MM.1S (cell line): Measurements from ENCODE around the gene DDX39A.

Experiments
- DNase-seq: peaks from one replicate; pipeline ENCODE4 v3.0.0-alpha.2; 2015
- H2AFZ ChIP-seq: fragments of 300-600 bp; sonication (generic); 2 replicates; pipeline ENCODE4 v1.6.0; 2016; ENCODE audit warnings: antibody characterized with exemption, low read length
- H3F3A ChIP-seq: fragments of 300-600 bp; sonication (generic); 2 replicates; pipeline ENCODE4 v1.6.1; 2016; ENCODE audit warnings: mild to moderate bottlenecking, antibody characterized with exemption, low read length, moderate library complexity, mixed read lengths; ENCODE audit not compliant: insufficient read depth
- H3K27ac ChIP-seq: fragments of 300-600 bp; sonication (generic); 2 replicates; pipeline ENCODE4 v1.5.1; 2016; ENCODE audit warnings: mild to moderate bottlenecking, low read length
- H3K27me3 ChIP-seq: fragments of 300-600 bp; sonication (generic); replicated peaks from 2 replicates; pipeline ENCODE4 v1.6.0; 2016; ENCODE audit warnings: low read length; ENCODE audit not compliant: insufficient read depth
- H3K36me3 ChIP-seq: fragments of 300-600 bp; sonication (generic); replicated peaks from 2 replicates; pipeline ENCODE4 v1.6.1; 2016; ENCODE audit warnings: mild to moderate bottlenecking, low read length, mixed read lengths; ENCODE audit not compliant: insufficient read depth
- H3K4me1 ChIP-seq: fragments of 300-600 bp; sonication (generic); 2 replicates; pipeline ENCODE4 v1.6.1; 2016; ENCODE audit warnings: low read length, mixed read lengths
- H3K4me2 ChIP-seq: fragments of 300-600 bp; sonication (generic); 2 replicates; pipeline ENCODE4 v1.6.0; 2016; ENCODE audit warnings: low read depth, low read length
- H3K4me3 ChIP-seq: fragments of 300-600 bp; sonication (generic); 2 replicates; pipeline ENCODE4 v1.5.1; 2016; ENCODE audit warnings: low read length, mixed read lengths
- H3K79me2 ChIP-seq: fragments of 300-600 bp; sonication (generic); 2 replicates; pipeline ENCODE4 v1.6.1; 2016; ENCODE audit warnings: mixed run types, low read length, mixed read lengths
- H3K9ac ChIP-seq: fragments of 300-600 bp; sonication (generic); 2 replicates; pipeline ENCODE4 v1.6.1; 2016; ENCODE audit warnings: low read length, mixed read lengths
- H3K9me2 ChIP-seq: fragments of 300-600 bp; sonication (generic); replicated peaks from 2 replicates; pipeline ENCODE4 v1.6.1; 2016; ENCODE audit warnings: mild to moderate bottlenecking, low read length, mixed read lengths; ENCODE audit not compliant: insufficient read depth
- H3K9me3 ChIP-seq: fragments of 300-600 bp; sonication (generic); replicated peaks from 2 replicates; pipeline ENCODE4 v1.6.1; 2016; ENCODE audit warnings: mild to moderate bottlenecking, low read length, mixed read lengths; ENCODE audit not compliant: insufficient read depth
- H4K20me1 ChIP-seq: fragments of 300-600 bp; sonication (generic); 2 replicates; pipeline ENCODE4 v1.6.1; 2016; ENCODE audit warnings: mild to moderate bottlenecking, low read length, moderate library complexity, mixed read lengths; ENCODE audit not compliant: insufficient read depth
- EZH2 ChIP-seq: fragments of 300-600 bp; sonication (generic); optimal IDR thresholded peaks from 2 replicates; pipeline ENCODE3; 2017; ENCODE audit warnings: low read depth, mild to moderate bottlenecking, antibody characterized with exemption, low read length, mixed read lengths
- EZH2phosphoT487 ChIP-seq: fragments of 300-600 bp; sonication (generic); IDR thresholded peaks from 2 replicates; pipeline ENCODE4 v1.6.1; 2018; ENCODE audit warnings: antibody characterized with exemption, low read length
- TF ChIP-seq, protein P1 (sequence below): fragments of 300-600 bp; sonication (generic); IDR thresholded peaks from 2 replicates; pipeline ENCODE4 v1.5.1; 2016; ENCODE audit warnings: antibody characterized with exemption, low read length, mixed read lengths

DDX39A gene

DNA sequence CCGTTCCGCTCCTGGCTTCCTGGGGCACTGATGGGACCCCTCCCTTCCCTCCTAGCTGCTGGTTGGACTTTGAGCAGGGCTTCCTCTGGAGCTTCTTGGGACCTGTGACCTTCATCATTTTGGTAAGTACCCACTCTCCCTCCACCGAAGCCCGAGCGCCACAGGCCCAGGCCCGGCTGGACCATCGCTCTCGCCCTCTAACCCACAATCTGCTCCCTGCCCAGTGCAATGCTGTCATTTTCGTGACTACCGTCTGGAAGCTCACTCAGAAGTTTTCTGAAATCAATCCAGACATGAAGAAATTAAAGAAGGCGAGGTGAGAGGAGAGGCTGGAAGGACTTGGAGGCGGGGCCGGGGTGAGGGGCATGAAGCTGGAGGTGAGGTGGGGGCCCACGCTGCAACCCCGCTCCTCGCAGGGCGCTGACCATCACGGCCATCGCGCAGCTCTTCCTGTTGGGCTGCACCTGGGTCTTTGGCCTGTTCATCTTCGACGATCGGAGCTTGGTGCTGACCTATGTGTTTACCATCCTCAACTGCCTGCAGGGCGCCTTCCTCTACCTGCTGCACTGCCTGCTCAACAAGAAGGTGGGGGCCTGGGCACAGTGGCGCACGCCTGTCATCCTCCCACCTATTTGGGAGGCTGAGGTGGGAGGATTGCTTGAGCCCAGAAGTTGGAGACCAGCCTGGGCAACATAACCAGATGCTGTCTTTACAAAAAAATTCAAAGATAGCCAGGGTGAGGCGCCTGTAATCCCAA is 12.3 kb downstream of the DDX39A start:
- TF ChIP-seq EZH2phosphoT487 (no peak), EZH2 (no peak)
- TF ChIP-seq, protein P1, sequence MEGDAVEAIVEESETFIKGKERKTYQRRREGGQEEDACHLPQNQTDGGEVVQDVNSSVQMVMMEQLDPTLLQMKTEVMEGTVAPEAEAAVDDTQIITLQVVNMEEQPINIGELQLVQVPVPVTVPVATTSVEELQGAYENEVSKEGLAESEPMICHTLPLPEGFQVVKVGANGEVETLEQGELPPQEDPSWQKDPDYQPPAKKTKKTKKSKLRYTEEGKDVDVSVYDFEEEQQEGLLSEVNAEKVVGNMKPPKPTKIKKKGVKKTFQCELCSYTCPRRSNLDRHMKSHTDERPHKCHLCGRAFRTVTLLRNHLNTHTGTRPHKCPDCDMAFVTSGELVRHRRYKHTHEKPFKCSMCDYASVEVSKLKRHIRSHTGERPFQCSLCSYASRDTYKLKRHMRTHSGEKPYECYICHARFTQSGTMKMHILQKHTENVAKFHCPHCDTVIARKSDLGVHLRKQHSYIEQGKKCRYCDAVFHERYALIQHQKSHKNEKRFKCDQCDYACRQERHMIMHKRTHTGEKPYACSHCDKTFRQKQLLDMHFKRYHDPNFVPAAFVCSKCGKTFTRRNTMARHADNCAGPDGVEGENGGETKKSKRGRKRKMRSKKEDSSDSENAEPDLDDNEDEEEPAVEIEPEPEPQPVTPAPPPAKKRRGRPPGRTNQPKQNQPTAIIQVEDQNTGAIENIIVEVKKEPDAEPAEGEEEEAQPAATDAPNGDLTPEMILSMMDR, result no peak
- Histone ChIP-seq H3F3A (peaks cover 29% of the 10 kb centered on the region), H3K79me2 (peaks cover 19% of the 10 kb centered on the region), H3K27me3 (no peaks in the 10 kb centered on the region; the same call in 1 of the 2 replicates), H3K27ac (no peak overlapping the region), H3K4me2 (no peak overlapping the region), H3K4me3 (no peak overlapping the region), H2AFZ (no peak overlapping the region), H3K9me2 (no peaks in the 10 kb centered on the region), H3K9ac (no peak overlapping the region), H3K9me3 (no peaks in the 10 kb centered on the region), H4K20me1 (peaks cover 23% of the 10 kb centered on the region), H3K36me3 (peaks cover 19% of the 10 kb centered on the region), H3K4me1 (no peaks in the 10 kb centered on the region)
- no peak for DNase-seq

DNA sequence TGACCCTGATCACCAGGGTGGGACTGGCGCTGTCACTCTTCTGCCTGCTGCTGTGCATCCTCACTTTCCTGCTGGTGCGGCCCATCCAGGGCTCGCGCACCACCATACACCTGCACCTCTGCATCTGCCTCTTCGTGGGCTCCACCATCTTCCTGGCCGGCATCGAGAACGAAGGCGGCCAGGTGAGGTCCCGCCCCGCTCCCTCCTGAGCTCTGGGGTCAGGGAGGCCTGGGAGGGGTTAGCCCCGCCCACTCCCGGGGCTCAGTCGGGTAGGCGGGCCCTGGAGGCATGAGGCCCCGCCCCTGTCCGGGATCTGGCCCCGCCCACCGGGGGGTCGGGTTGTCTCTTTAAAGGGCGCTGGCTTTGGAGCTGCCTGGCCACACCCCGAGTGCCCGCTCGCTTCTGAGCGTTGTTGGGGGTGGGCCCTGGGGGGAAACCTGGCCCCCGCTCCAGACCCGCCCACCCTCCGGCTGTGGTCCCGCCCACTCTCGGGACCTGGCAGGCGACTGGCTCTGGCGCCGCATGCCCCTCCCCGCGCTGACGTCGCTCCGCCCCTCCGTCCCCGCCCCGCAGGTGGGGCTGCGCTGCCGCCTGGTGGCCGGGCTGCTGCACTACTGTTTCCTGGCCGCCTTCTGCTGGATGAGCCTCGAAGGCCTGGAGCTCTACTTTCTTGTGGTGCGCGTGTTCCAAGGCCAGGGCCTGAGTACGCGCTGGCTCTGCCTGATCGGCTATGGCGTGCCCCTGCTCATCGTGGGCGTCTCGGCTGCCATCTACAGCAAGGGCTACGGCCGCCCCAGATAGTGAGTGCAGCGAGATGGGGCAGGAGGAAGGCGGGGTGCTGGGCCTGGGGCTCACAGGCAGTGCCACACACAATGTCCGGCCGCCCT is 13.1 kb downstream of the DDX39A start:
- H3K36me3 ChIP-seq, result peaks cover 15% of the 10 kb centered on the region
- DNase-seq, result peak; percentile 79

DNA sequence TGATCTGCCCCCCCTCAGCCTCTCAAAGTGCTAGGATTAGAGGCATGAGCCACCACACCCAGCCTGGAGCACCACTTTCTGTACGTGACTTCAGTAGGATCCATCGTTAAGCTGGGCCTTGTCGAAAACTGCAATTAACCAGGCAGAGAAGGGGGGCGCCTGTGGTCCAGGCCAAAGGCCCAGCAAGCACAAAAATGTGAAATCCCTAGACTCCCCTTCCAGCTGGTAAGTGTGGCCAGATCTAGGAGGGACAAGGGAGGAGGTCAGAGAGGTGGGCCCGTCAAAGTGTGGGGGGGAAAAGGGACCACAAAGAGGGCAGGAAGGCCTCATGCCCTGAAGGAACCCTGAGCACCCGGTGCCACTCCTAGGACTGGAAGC is 13.8 kb downstream of the DDX39A start:
- peaks cover 9% of the 10 kb centered on the region; the same call in 1 of the 2 replicates for H3K36me3 ChIP-seq
- no peaks in the 10 kb centered on the region for H3K9me2 ChIP-seq
- TF ChIP-seq EZH2phosphoT487 (no peak), EZH2 (no peak)
- TF ChIP-seq, protein P1, result no peak
- H3K4me2 ChIP-seq, result no peak overlapping the region
- no peaks in the 10 kb centered on the region for H3K9me3 ChIP-seq
- H4K20me1 ChIP-seq, result peaks cover 9% of the 10 kb centered on the region; the same call in 1 of the 2 replicates
- H3K27me3 ChIP-seq, result peaks cover 5% of the 10 kb centered on the region; the same call in 1 of the 2 replicates
- no peak overlapping the region for H3K9ac ChIP-seq
- DNase-seq, result no peak
- H3K27ac ChIP-seq, result no peak overlapping the region
- no peak overlapping the region for H2AFZ ChIP-seq
- no peaks in the 10 kb centered on the region for H3K4me1 ChIP-seq
- peaks cover 4% of the 10 kb centered on the region for H3K79me2 ChIP-seq
- no peak overlapping the region; the same call in 1 of the 2 replicates for H3K4me3 ChIP-seq
- peaks cover 28% of the 10 kb centered on the region for H3F3A ChIP-seq

More for the DNA sequence above, 13.1 kb downstream of the DDX39A start:
- Histone ChIP-seq H3K9ac (no peak overlapping the region), H4K20me1 (peaks cover 15% of the 10 kb centered on the region), H3K4me3 (peak overlapping the region; percentile 36; the same call in 1 of the 2 replicates), H3K4me2 (peak overlapping the region; percentile 32; the same call in 1 of the 2 replicates), H3K9me3 (no peaks in the 10 kb centered on the region), H3K4me1 (no peaks in the 10 kb centered on the region), H3K27ac (no peak overlapping the region), H3F3A (peaks cover 28% of the 10 kb centered on the region), H3K9me2 (no peaks in the 10 kb centered on the region), H3K27me3 (peaks cover 4% of the 10 kb centered on the region; the same call in 1 of the 2 replicates), H3K79me2 (peaks cover 10% of the 10 kb centered on the region), H2AFZ (no peak overlapping the region)
- TF ChIP-seq EZH2, result no peak
- TF ChIP-seq, protein P1, result peak; percentile 58
